ENCODE data around the gene ANO6.

Gene ANO6

GRCh38 chr12:45336331-45336730 is 120.4 kb downstream of the ANO6 start:
- TF ChIP-seq CTCF (conservative IDR thresholded peaks at IDR 0.05; ENCODE audit: low read depth, low read length): no peak
- no peak overlapping the region for H3K4me3 ChIP-seq (ENCODE audit: low read length)
- peak; percentile 82 for DNase-seq (ENCODE audit: low read depth)

GRCh38 chr12:45336762-45337596 is 121.1 kb downstream of the ANO6 start:
- TF ChIP-seq CTCF (conservative IDR thresholded peaks at IDR 0.05; ENCODE audit: low read depth, low read length): no peak
- no peak overlapping the region for H3K4me3 ChIP-seq (ENCODE audit: low read length)
- DNase-seq (ENCODE audit: low read depth): peak; percentile 62

GRCh38 chr12:45337835-45338234 is 121.9 kb downstream of the ANO6 start:
- DNase-seq (ENCODE audit: low read depth): no peak
- no peak for TF ChIP-seq CTCF (conservative IDR thresholded peaks at IDR 0.05; ENCODE audit: low read depth, low read length)
- no peak overlapping the region for H3K4me3 ChIP-seq (ENCODE audit: low read length)

GRCh38 chr12:45338272-45338671 is 122.4 kb downstream of the ANO6 start:
- no peak overlapping the region for H3K4me3 ChIP-seq (ENCODE audit: low read length)
- DNase-seq (ENCODE audit: low read depth): no peak
- TF ChIP-seq CTCF (conservative IDR thresholded peaks at IDR 0.05; ENCODE audit: low read depth, low read length): no peak

GRCh38 chr12:45339035-45339434 is 123.1 kb downstream of the ANO6 start:
- TF ChIP-seq CTCF (conservative IDR thresholded peaks at IDR 0.05; ENCODE audit: low read depth, low read length): no peak
- DNase-seq (ENCODE audit: low read depth): no peak
- H3K4me3 ChIP-seq (ENCODE audit: low read length): no peak overlapping the region

GRCh38 chr12:45342171-45342570 is 126.3 kb downstream of the ANO6 start:
- DNase-seq (ENCODE audit: low read depth): no peak
- H3K4me3 ChIP-seq (ENCODE audit: low read length): no peak overlapping the region
- no peak for TF ChIP-seq CTCF (conservative IDR thresholded peaks at IDR 0.05; ENCODE audit: low read depth, low read length)

- no peak for DNase-seq (ENCODE audit: low read depth)
Measured at GRCh38 chr12:45342848-45343247, 127.0 kb downstream of the ANO6 start.

More at GRCh38 chr12:45342848-45343247, 127.0 kb downstream of the ANO6 start:
- no peak for TF ChIP-seq CTCF (conservative IDR thresholded peaks at IDR 0.05; ENCODE audit: low read depth, low read length)
- no peak overlapping the region for H3K4me3 ChIP-seq (ENCODE audit: low read length)
